Left cardiac atrium (tissue), 4 donors: ENCODE measurements around the gene PADI2. TPM values are rescaled to one million over a fixed set of nuclear protein-coding genes. Genes with fewer than 3 reads are reported as not detected.
A peak's percentile ranks its signal among the peaks of the same experiment; 100 is the strongest.

Source experiments
- ATAC-seq, 2 donors: fragments of 200-7000 bp; cut with Tn5 transposase; one replicate each; pipeline ENCODE4 v1.9.1; 2020; ENCODE audit warnings: mild to moderate bottlenecking in 2 of 2, moderate library complexity in 2 of 2
- DNase-seq: peaks from one replicate; pipeline ENCODE4 v3.0.0-alpha.2; 2020
- intact Hi-C, 2 donors: fragments of 100-400 bp; cut with DNase I; formaldehyde crosslinking; loops; one replicate each; pipeline versions ENCODE4 v1.14.1 to v1.15.1; 2022 to 2023
- total RNA-seq, 2 donors: library from RNA; stranded (reverse); fragmentation: NEBNext Ultra II Directional; extraction: Animal tissue kit (Norgen Biotek cat#: 25700); gene quantifications; one replicate each; pipeline ENCODE4 v1.2.1, GENCODE V29; 2021
- donor health status: DM: no; HTN: yes; CAD: no.
- donor health status: DM: no; HTN: yes; CAD: no; lungs with severe emphysema.
- donor health status: DM: yes; HTN: yes; CAD: no.
- donor health status: Dilated cardiomyopathy.

Gene PADI2
- total RNA-seq, 2 donors from 2014 or later: 0.50 to 1.2 TPM

DNA sequence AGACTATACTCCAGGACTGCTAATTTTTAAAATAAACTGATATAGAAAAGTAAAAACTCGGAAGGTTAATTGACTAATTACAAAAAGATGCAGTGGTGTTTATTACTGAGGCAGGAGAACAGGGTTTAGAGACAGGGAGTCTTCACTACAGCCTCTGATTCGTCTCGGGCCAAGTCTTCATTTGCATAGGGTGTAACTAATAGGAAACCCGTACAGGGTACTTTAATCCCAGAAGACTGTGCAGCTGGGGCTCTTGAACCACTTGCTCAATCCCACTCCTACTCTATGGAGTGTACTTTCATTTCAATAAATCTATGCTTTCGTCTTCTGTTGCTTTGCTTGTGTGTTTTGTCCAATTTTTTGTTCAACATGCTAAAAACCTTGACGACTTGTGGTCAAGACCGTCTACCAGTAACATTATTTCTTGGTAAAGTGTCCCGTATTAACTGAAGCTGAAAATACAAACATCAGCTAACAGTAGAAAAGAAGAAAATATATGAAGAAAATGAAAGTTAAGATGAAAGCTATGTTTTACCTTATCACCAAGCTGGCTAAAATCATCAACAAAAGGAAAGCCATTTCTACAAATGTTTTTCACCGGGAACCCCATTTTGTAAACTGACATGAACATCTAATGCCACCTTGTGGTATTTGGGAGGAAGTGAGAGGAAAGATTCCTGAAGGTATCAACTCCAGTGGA, 73.5 kb downstream of the PADI2 start:
- ATAC-seq (peak in 1 of 2 donors; percentile 81), DNase-seq (no peak)
- intact Hi-C loops: loop anchor here (2.0 to 5.0 kb wide), 2 partner anchors 88 to 95 kb away; no protein-coding TSS in a partner anchor

- no peak for DNase-seq
- intact Hi-C loops: loop anchor here (2.0 to 5.0 kb wide), 2 partner anchors 88 to 94 kb away; no protein-coding TSS in a partner anchor
- ATAC-seq: peak; percentile 63 to 80
These were observed 74.1 kb downstream of the PADI2 start for GRCh38 chr1:17045150-17045549.

GRCh38 chr1:17043676-17044075, 75.6 kb downstream of the PADI2 start:
- intact Hi-C loops: loop anchor here in 1 of 2 donors (2.0 kb wide), 1 partner anchor 93 kb away; no protein-coding TSS in a partner anchor
- ATAC-seq (no peak), DNase-seq (no peak)

DNA sequence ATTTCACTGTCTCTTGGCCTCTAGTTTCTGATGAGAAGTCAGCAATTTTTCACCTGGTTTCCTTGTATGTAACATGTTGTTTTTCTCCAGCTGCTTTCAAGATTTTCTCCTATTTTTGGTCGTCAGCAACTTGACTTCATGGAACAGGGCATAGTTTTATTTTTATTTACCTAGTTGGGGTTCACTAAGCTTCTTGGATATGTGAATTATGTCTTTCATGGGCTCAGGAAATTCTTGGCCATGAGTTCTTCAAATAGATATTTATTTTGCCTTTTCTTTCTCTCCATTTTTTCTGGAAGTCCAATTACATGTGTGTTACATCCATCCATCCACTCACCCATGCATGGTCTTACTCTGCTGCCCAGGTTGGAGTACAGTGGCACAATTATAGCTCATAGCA, 79.1 kb downstream of the PADI2 start:
- ATAC-seq (no peak), DNase-seq (no peak)
- intact Hi-C loops: no loop called here

- DNase-seq (no peak), ATAC-seq (no peak)
- intact Hi-C loops: no loop called here
These were observed 79.7 kb downstream of the PADI2 start for GRCh38 chr1:17039522-17039921.

DNA sequence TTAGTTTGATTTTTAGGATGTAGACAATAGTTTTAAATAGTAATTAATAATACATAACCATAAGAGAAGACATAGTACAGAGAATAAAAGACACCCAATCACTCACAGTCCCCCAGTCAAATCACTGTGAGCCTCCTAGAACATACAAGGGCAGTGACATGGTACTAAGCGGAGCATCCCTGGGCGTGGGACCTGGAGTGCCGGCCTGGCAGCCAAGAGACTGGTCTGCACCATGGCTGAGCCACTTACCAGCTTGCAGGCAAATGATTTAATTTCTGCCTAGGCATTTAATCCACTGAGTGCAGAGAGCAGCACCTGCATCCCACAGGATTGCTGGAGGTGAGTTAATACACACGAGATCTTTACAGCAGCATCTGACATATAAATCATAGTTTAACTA, 85.8 kb downstream of the PADI2 start:
- DNase-seq (no peak), ATAC-seq (no peak)
- intact Hi-C loops: no loop called here

GRCh38 chr1:17032741-17033140, 86.5 kb downstream of the PADI2 start:
- intact Hi-C loops: no loop called here
- no peak for DNase-seq
- ATAC-seq: no peak

DNA sequence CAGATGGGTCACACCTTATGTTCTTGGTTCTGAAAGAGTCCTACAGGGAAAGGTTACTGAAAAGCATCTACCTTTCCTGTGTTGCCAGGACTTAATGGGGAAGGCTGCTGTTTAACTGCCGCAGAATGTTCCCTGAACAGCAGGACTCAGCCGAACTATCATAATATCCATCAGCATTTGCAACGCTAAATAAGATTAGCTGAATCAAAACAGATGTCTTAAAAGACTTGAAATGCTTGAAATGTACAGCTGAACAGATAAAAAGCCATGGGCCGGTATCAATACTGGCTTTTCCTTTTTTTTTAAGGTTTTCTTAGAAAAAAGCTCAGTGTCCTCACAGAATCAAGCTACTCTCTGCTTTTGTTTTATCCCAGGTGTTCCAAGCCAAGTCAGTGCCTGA, 87.8 kb downstream of the PADI2 start:
- ATAC-seq (no peak), DNase-seq (no peak)
- intact Hi-C loops: no loop called here

GRCh38 chr1:17030206-17030605, 89.0 kb downstream of the PADI2 start:
- ATAC-seq (no peak), DNase-seq (no peak)
- intact Hi-C loops: no loop called here

DNA sequence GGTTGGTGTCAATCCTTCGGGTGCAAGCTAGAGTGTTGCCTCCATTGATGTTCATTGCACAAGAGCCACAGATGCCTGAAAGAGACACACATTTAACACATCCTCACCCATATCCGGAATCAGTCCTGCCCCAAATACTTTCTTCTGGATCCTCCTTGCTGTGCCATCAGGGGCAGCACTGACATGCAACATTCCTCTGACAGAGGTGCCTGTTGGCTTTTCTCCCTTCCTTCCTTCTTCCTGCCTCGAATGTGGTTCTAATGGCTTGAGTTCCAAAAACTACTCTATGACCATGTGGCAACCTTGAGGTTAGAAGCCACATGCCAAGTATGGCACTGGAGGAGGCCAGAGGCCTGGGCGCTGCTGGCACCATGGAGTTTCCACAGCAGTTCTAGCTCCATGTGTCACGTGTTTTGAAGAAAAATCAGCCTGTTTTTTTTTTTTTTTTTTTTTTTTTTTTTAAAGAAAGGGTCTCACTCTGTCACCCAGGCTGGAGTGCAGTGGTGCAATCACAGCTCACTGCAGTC, 90.5 kb downstream of the PADI2 start:
- intact Hi-C loops: no loop called here
- peak in 1 of 2 donors; percentile 61 for ATAC-seq
- DNase-seq: no peak

DNA sequence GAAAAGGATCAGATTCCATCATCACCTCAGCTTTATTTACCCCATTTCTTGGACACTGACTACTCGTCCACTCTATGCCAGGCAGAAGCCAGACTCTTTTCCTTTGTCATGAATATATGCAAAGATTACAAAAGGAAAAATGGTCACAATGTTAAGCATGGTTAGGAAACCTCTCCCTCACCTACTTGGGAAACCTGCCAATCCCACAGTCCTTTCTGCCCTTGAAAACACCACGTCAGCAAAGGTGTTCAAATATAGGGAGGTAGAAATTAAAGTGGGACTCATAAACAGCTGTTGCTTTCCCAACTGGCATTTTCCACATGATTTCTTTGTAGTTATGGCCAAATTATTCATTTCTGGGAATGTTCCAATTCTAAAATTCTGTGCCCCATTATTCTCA, 91.4 kb downstream of the PADI2 start:
- ATAC-seq (no peak), DNase-seq (no peak)
- intact Hi-C loops: no loop called here

DNA sequence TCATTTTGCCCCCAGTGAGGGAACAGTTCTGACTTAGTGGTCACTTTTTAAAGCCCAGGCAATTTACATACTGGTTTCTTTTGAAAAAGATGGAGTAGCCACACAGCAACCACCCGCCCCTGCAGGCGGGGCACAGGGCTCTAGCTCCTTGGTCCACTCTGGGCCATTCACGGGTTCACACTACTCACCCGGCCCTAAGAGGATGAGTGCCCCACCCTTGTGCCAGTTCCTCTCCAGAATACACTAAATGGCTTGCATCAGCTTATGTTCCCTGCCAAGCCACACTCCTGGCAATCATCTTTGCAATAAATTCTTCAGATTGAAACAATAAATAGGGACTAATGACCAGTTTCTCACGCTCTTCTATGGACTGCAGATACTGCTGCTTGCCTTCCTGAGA, 91.8 kb downstream of the PADI2 start:
- ATAC-seq: peak in 1 of 2 donors; percentile 48
- intact Hi-C loops: no loop called here

GRCh38 chr1:17024721-17025120, 94.5 kb downstream of the PADI2 start:
- intact Hi-C loops: no loop called here
- no peak for DNase-seq
- no peak for ATAC-seq

More for the DNA sequence above, 91.8 kb downstream of the PADI2 start:
- no peak for DNase-seq

DNA sequence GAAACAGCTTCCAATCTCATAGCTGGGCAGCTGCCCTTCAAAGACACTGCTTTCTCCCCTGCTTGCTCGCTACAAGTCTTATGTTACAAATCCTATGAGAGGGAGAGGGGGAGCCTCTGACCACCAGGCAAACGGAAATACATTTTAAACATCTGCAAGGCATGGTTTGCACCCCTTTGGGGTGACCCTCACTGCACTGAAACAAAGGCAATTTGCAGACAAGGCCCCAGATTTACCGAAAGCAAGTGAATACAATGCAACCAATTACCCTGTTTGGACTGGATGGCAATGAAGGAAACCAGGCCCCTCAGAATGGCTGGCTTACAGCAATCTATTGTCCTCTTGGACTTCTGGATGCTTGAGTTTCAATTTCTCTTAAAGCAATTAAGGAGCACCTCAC, 95.7 kb downstream of the PADI2 start:
- ATAC-seq: no peak
- intact Hi-C loops: no loop called here

GRCh38 chr1:17023102-17023501, 96.1 kb downstream of the PADI2 start:
- intact Hi-C loops: no loop called here
- ATAC-seq: no peak
- DNase-seq: no peak

More for the DNA sequence above, 95.7 kb downstream of the PADI2 start:
- no peak for DNase-seq

GRCh38 chr1:17021896-17022295, 97.4 kb downstream of the PADI2 start:
- intact Hi-C loops: no loop called here
- ATAC-seq (no peak), DNase-seq (no peak)

DNA sequence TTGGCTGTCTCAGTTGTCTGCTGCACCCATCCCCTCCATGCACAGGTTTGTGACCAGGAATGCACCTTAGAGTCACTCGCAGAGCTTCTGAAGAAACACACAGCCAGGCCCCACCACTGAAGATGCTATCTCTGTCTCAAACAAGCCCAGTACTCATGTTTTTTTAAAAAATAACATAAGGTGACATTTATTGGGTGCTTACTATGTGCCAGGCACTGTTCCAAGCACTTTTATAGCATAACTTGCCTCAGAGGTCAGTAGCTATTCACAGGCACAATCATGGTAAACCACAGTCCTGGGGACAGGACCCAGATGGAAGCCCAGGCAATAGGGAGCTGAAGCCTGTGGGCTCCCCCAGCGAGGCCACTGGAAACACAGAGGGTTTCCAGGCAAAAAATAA, 98.7 kb downstream of the PADI2 start:
- no peak for DNase-seq
- no peak for ATAC-seq
- intact Hi-C loops: no loop called here

DNA sequence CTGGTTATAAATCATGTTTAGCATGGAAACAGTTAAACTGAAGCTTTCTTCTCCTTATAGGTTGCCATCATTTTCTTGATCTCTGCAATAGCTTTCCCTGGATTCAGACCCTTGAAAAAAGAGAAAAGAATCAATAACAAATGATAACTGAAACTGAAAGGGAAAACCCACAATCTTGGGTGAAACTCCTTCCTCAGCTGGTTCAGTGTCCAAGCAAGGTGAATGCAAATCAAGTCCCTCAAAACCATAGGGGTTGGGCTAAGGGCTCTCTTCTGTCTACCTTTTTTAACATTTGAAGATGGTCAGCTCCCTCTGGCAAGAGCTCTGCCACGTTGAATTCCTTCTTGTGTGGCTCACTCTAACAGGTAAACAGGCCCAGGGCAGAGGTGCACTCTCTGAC, 100.4 kb downstream of the PADI2 start:
- ATAC-seq (no peak), DNase-seq (no peak)
- intact Hi-C loops: no loop called here

- intact Hi-C loops: no loop called here
- no peak for DNase-seq
- no peak for ATAC-seq
These were observed 101.8 kb downstream of the PADI2 start for GRCh38 chr1:17017435-17017834.
